Measurements from ENCODE around the gene SLC2A3.
"Not testable (repeated sequence)": the region's sequence is repeated elsewhere in the genome, so short reads cannot be mapped to it uniquely, and the experiment has no call there.

- TF ChIP-seq CTCF, POLR2A (IDR thresholded peaks at IDR 0.05): not testable (repeated sequence)
Observed at GRCh38 chr12:7918268-7918590, 17.8 kb downstream of the SLC2A3 start.
